ENCODE results near the gene ATP1B1. TPM values are rescaled to one million over a fixed set of nuclear protein-coding genes. Genes with fewer than 3 reads are reported as not detected.

Gene ATP1B1
- total RNA-seq, 1 donor from 2014 or later, result 173 TPM

DNA sequence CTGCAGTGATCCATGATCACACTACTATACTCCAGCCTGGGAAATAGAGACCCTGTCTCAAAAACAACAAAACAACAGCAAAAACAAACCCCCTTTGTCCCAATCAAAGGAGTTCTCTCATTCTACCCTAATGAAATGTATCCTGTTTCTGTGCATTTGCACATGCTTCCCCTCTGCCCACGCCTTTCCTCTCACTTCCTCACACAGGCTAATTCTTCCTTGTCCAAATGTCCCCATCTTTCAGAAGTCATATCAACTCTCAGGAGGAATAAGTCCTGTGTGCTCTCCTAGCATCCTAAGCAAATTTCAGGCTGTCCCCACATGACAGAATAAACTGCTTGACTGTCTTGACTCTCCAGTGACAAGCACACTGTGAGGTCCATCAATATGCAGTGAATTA lies 8.1 kb upstream of the ATP1B1 start:
- no peaks in the 10 kb centered on the region for H3K27me3 ChIP-seq (ENCODE audit: low read depth)
- ATAC-seq (no peak), DNase-seq (no peak)
- H3K36me3 ChIP-seq, result no peaks in the 10 kb centered on the region
- intact Hi-C loops (cut with DNase I), result no loop called here
- H3K9me3 ChIP-seq, result no peaks in the 10 kb centered on the region
- peaks cover 12% of the 10 kb centered on the region for H3K4me1 ChIP-seq
- TF ChIP-seq, protein P1, sequence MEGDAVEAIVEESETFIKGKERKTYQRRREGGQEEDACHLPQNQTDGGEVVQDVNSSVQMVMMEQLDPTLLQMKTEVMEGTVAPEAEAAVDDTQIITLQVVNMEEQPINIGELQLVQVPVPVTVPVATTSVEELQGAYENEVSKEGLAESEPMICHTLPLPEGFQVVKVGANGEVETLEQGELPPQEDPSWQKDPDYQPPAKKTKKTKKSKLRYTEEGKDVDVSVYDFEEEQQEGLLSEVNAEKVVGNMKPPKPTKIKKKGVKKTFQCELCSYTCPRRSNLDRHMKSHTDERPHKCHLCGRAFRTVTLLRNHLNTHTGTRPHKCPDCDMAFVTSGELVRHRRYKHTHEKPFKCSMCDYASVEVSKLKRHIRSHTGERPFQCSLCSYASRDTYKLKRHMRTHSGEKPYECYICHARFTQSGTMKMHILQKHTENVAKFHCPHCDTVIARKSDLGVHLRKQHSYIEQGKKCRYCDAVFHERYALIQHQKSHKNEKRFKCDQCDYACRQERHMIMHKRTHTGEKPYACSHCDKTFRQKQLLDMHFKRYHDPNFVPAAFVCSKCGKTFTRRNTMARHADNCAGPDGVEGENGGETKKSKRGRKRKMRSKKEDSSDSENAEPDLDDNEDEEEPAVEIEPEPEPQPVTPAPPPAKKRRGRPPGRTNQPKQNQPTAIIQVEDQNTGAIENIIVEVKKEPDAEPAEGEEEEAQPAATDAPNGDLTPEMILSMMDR (IDR thresholded peaks at IDR 0.05), result no peak
- no peak overlapping the region for H3K27ac ChIP-seq
- no peak overlapping the region for H3K4me3 ChIP-seq

DNA sequence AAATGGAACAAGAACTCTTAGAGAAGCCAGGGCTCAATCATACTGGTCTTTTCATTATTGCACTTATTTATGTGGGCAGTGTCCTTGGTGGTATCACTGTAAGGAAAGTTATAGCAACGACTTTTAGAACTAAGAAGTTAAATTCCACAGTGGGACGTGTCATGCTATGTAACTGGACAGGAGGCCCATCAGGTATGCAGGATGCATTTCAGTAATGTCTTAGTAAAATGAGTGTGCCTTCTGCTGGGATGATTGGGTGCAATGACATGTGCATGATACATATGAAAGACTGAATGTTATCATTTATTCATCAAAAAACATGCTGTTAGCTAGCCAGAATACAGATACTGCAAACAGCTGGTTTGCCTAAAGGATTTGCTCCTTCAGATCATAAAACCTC lies 6.9 kb upstream of the ATP1B1 start:
- Histone ChIP-seq H3K4me1 (peaks cover 15% of the 10 kb centered on the region), H3K36me3 (no peaks in the 10 kb centered on the region), H3K27me3 (ENCODE audit: low read depth) (no peaks in the 10 kb centered on the region), H3K27ac (no peak overlapping the region), H3K4me3 (no peak overlapping the region), H3K9me3 (no peaks in the 10 kb centered on the region)
- TF ChIP-seq, protein P1 (IDR thresholded peaks at IDR 0.05), result no peak
- DNase-seq (no peak), ATAC-seq (no peak)
- intact Hi-C loops (cut with DNase I), result no loop called here

DNA sequence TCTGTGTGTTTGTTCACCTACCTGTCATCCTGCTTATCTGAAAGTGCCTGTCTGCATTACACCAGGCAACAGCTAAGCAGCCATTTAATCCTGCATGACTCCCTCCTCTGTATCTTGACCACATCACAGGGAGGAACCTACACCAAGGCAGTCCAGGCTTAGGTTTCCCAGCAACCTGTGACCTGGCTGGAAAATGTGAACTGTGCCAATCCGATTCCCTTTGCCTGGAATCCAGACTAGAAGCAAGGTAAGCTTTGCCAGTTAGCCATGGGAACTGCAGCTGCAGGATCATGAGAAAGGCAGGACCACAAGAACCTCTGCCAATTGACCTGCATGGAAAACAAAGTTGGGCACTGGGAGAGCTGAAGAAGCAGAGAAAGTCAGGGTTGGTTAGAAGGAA lies 6.3 kb upstream of the ATP1B1 start:
- TF ChIP-seq, protein P1 (IDR thresholded peaks at IDR 0.05), result no peak
- peaks cover 21% of the 10 kb centered on the region for H3K4me1 ChIP-seq
- no peak overlapping the region for H3K4me3 ChIP-seq
- intact Hi-C loops (cut with DNase I), result loop anchor here (10.0 kb wide), 2 partner anchors 265 to 465 kb away; no protein-coding TSS in a partner anchor
- DNase-seq (no peak), ATAC-seq (no peak)
- H3K27ac ChIP-seq, result no peak overlapping the region
- H3K36me3 ChIP-seq, result no peaks in the 10 kb centered on the region
- no peaks in the 10 kb centered on the region for H3K27me3 ChIP-seq (ENCODE audit: low read depth)
- H3K9me3 ChIP-seq, result no peaks in the 10 kb centered on the region

DNA sequence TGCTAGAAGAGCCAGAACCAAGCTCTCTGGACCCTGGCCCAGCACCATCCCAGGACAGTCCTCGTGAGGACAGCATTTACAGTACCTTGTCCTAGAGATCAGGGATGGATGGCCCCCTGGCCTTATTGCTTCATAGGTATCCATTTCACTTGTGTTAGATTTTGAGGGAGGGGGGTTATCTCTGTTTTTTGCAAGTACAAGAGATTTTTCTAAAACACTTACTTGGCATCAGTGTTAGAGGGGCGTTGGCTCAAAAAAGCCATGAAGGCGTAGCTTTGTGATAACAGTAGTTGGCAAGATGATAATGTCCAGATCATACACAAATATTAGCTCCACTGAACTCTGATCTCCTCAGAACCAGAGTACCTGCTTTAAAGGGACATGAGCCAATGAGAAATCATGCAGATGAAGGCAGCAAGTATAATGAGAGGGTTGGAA lies 5.8 kb upstream of the ATP1B1 start:
- intact Hi-C loops (cut with DNase I), result loop anchor here (10.0 kb wide), 2 partner anchors 266 to 466 kb away; no protein-coding TSS in a partner anchor
- DNase-seq (no peak), ATAC-seq (no peak)
- Histone ChIP-seq H3K9me3 (no peaks in the 10 kb centered on the region), H3K4me3 (no peak overlapping the region), H3K4me1 (peaks cover 26% of the 10 kb centered on the region), H3K36me3 (no peaks in the 10 kb centered on the region), H3K27me3 (ENCODE audit: low read depth) (no peaks in the 10 kb centered on the region), H3K27ac (no peak overlapping the region)
- TF ChIP-seq, protein P1 (IDR thresholded peaks at IDR 0.05), result no peak

DNA sequence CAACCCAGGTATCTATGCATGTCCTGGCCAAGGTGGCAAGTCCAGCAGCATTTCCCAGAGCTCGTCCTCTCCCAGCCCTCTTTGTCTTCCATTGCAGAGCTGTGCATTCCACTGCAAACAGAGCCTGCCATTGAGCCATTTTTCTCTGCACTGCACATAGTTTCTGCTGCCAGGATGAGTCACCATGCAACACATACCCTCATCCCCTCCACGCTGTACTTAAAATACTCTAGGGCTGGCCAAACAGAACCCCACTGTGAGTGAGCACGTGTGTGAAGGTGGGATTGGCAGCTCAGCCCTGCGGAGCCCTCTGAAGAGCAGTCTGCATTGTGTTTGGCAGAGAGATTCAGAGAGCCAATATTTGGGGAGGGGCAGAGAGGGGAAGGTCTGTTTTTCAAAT lies 3.9 kb upstream of the ATP1B1 start:
- Histone ChIP-seq H3K36me3 (no peaks in the 10 kb centered on the region), H3K27ac (peak overlapping the region; percentile 67), H3K4me3 (peak overlapping the region; percentile 32), H3K9me3 (no peaks in the 10 kb centered on the region), H3K27me3 (ENCODE audit: low read depth) (no peaks in the 10 kb centered on the region), H3K4me1 (peaks cover 29% of the 10 kb centered on the region)
- ATAC-seq (peak; percentile 25 to 41), DNase-seq (peak; percentile 53)
- intact Hi-C loops (cut with DNase I), result loop anchor here (10.0 kb wide), 2 partner anchors 268 to 468 kb away; no protein-coding TSS in a partner anchor
- TF ChIP-seq, protein P1 (IDR thresholded peaks at IDR 0.05), result no peak

Data from lower lobe of right lung (tissue), 2 donors.